ENCODE results near the gene GADL1.

GADL1 gene

DNA sequence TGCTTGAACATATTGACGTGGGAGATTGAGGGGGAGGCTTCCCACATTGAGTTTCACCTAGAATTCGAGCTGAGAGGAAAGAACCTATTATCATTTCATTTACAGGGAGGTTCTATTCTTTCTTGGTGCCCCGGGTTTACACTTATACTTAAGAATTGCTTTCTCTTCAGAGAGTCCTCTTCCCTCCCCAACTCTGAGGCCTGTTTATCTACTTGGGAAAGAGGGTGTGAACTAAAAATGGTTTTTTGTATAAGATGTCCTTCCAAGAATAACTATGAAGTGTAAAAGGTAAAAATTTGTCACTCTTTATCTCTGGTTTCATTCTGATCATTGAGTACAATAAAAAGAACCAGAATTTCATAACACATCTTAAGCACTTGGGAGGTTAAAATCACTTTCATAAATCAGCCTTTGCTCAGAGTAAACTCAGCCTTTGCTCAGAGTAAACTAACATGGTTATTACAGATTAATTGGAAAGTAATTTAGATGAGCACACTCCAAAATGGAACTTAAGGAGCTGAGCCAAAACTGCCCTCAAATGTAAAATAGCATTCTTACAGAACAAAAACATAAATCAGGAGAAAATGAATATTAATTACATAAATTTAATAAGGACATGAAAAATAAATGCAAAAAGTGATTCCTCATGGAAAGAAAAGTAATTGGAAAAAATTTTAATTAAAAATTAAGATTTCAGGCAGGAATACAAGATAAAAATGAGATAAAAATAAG, 75.2 kb downstream of the GADL1 start:
- in situ Hi-C loops (cut with MboI; ENCODE audit: low sequenced_read_pairs), result no loop called here

DNA sequence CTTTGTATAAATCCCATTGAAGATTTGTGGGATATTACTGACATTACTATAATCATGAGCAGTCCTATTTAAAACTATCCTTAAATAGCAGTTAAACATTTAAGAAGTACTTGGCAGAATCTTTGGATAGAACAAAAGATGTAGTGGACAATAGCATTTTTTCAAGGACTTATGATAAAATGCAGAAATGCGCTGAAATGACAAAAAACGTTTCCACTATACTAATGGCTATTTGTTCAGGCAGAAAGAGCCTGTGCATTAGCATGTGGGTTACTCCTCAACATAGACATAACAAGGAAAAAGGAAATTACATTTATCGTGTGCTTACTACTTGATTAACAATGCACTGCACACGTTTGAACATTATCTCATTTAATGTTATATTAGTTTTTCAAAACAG, 80.7 kb downstream of the GADL1 start:
- in situ Hi-C loops (cut with MboI; ENCODE audit: low sequenced_read_pairs), result no loop called here

DNA sequence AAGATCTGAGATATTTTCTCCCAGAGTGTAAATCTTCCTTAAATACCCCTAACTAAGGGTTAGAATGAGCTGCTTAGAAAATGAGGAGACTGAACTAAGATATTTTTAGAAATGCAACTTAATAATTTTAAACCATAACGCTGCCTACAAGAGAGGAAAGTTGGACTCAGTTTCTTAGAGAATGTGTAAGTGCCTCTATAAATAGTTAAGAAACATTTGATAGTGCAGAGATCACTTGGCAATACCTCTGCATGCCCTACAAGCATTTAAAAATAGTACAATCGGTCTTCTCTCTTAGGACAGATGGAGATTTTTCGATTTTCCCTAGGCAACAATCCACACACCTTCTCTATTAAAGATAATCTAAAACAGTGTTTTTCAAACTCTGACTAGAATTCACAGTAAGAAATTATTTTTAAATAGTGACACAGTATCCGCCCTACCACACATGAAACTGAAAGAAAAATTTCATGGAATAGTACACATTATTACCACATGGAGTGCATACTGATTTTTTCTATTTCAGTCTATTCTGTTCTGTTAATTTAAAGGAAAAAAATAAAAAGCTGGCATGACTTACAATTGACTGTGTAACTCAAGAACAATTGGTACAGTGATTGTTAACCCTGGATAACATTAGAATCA, 83.2 kb downstream of the GADL1 start:
- in situ Hi-C loops (cut with MboI; ENCODE audit: low sequenced_read_pairs), result no loop called here

DNA sequence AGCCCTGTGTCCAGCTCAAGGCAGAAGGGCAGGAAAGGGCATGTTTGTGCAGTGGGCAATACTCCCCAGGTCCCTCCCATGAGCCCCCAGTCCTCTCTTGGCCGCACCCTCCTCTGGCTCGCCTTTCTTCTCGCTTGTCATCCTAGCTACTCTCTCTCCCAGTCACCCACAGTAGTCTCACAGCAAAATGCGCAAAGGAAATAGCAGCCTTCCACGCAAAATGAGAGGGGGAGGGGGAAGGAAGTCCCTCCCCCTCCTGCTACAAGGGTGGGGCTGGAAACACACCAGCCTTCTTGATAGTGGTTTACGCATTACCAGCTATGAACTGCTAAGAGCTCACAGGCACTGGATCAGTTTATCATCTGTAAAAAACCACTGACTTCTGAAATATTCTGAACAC, 83.8 kb downstream of the GADL1 start:
- in situ Hi-C loops (cut with MboI; ENCODE audit: low sequenced_read_pairs), result no loop called here

DNA sequence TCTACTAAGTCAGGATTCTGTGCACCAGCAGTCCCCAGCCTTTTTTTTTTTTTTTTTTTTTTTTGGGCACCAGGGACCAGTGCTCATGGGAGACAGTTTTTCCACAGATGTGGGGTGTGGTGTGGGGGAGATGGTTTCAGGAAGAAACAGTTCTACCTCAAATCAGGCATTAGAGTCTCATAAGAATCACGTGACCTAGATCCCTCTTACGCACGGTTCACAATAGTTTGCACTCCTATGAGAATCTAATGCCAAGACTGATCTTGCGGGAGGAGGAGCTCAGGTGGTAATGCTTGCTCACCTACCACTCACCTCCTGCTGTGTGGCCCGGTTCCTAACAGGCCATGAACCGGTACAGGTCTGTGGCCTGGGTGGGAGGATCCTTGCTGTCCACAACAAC, 88.8 kb downstream of the GADL1 start:
- in situ Hi-C loops (cut with MboI; ENCODE audit: low sequenced_read_pairs), result no loop called here

DNA sequence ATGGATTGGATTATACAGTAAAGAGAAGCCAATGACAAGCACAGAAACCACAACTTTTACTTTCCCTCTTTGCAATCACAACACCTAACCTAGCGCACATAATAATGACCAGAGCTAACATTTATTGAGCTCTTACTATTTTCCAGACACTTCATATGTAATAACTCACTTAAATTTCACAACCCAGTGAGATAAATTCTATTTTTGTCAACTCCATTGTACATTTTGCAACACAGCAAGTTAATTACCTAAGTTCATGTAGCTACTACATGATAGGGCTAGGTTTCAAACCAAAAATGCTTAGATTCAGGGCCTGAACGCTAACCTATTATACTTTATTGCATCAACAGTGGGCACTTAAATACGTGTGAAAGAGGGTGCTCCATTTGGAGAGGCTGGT, 89.5 kb downstream of the GADL1 start:
- in situ Hi-C loops (cut with MboI; ENCODE audit: low sequenced_read_pairs), result no loop called here

DNA sequence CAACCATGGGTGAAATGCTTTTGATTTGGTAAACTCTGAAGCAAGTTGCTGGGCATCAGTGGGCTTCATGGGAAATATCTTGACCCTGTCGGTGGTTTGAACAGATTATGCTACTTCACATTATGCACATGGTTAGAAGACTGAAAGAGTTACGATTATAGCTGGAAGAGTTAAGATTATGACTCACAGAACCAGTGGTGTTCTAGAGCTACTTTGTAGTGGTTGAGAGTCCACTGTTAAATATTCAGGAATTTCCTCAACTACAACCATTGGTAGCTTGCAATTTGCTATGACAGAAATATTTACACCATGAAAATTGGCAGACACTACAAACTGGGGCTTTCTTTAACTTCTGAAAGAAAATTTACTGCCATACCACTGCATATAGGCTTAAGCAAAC, 99.3 kb downstream of the GADL1 start:
- in situ Hi-C loops (cut with MboI; ENCODE audit: low sequenced_read_pairs), result no loop called here

DNA sequence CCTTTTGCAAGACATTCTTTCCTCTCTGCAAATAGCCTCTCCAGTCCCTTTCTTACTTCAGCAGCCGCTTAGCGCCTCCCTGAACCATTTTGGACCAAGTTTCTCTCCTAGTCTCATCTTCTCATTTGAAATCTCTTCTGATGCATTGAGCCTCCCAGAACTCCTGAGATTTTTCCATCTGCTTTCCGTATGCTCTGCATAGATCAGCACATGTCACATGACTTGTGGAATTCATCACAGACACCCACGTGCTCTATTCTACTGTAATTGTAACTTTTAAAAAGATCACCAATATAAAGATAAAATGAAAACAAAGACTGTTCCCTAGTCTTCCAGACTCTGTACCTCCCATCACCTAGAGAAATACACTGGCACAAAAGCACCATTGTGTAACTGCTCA, 100.7 kb downstream of the GADL1 start:
- in situ Hi-C loops (cut with MboI; ENCODE audit: low sequenced_read_pairs), result no loop called here

DNA sequence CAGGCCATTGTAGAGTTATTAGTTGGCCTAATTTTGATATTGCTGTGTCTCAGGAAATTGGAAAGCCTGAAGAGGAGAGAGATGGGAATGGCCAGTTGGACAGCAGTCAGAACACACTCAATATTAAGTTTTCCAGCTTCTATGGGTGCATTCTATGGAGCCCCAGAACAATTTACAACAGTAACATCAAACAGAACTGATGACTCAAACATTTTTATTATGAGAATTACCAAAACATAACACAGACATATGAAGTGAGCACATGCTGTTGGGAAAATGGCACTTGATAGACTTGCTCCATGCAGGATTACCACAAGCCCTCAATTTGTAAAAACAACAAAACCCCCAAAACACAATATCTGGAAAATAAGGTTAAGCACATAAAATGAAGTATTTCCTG, 104.3 kb downstream of the GADL1 start:
- in situ Hi-C loops (cut with MboI; ENCODE audit: low sequenced_read_pairs), result no loop called here

DNA sequence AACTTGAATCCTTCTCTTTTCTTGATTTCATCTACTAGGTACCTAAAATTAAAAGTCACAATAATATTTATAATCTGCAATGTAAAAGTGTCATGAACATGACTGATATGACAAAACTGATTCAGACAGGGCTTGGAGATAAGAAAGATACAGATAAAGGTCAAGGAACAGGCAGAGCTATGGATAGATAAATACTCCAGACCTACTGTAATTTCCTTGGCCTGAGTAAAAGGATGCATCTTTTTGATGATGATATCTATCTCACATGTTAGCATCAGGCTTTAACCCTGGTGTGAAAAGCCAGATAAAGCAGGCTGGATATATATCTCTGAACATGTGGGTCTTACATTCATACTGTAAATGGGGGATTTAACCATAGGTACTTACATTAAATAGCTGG, 108.1 kb downstream of the GADL1 start:
- in situ Hi-C loops (cut with MboI; ENCODE audit: low sequenced_read_pairs), result no loop called here

DNA sequence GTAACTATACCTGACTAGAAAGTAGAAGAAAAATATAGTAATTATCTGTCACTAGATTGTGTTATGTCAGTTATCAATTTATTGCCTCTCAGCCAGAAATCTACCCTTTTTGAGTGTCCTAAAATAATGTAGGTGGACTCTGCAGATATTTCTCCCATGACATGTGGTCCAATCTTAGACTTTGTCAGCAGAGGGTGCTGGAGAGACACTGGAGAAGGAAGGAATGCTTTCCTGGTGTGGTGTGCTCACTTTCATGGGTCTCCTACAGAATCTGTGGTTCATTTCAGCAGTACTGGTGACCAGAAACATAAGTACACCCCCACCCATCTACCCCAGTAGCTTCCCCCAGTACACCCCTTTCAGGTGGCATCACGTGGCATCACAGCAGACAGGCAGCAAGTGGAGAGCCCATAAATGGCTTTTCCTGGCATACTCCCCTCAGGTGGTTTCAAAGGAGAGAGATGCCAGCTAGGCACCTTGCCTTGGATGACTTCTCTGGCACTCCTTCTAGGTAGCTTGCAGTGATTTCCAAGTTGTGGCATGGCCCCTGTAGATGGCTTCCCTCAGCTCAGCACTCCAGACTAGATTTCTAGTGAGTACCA, 114.7 kb downstream of the GADL1 start:
- in situ Hi-C loops (cut with MboI; ENCODE audit: low sequenced_read_pairs), result no loop called here

DNA sequence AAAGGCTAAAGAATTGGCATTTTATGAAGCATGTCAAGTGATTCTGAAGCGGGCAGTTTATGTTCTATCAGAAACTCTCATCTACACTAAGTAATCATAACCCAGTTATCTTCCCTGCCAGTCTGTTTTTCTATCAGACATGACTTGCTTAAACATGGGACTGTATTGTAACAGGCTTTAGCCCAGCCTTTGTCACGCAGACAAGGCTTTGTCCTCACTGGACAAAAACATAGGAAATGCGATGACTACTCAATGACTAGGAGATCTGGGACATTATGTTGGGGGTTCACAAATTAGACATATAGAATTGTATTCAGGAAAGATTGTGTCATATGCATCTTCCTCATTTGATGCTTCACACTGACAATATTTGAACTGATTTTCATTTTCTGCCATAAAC, 115.5 kb downstream of the GADL1 start:
- in situ Hi-C loops (cut with MboI; ENCODE audit: low sequenced_read_pairs), result no loop called here

DNA sequence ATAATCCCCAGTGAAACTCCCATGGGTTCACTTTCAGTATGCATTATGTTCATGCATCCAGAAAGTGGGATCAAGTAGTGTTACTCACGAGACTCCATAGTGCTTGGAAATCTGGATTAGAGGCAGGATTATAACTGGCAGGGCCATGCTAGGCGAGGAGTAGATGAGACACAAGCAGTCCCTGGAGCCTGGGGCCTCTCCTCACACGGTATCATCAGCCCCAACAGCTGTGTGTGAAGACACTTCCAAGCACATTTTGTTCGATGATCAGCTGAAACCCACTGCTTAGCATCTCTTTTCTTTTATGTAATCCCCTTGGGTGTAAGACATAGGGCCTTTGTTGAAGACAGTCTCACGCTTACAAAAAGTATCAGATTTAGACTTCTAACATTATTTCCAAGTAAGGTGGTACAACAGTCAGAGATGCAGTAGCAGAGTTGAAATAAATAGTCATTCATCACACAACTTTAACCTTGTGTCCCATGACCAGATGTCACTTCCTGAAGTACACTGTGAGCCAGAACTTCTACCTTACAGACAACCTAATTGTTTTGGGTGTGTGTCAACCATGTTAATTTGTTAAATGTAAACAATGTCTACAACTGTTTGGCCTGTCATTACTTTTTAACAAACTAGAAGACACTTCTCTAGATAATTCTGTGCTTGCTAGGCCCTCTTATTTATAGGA, 116.9 kb downstream of the GADL1 start:
- in situ Hi-C loops (cut with MboI; ENCODE audit: low sequenced_read_pairs), result no loop called here

DNA sequence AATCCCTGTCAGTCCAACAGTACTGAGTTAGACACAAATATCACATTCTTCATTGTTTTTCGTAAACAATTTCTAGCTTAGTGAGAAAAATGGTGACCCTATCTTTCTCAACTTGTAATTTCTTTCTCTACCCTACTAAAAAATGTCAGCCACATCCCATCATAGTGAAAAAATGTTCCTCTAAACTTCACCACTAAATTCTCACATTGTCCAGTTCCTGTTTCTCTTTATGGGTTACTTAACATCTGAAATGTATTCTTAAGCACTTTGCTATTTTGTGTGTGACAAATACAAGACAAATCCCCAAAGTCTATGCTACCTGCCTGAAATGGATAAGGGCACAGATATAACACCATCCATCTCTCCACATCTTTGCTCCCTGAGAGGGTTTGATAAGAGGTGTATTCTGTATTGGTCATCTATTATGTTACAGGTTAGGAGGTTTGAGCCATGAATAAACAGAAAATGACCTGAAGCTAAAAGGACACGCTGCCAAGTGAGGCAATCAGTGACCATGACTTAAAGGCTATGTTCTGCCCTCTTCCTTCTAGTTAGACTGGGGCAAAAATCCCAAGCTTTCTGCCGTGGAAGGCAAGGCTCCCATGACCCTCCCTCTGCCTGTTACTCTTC, 118.2 kb downstream of the GADL1 start:
- in situ Hi-C loops (cut with MboI; ENCODE audit: low sequenced_read_pairs), result no loop called here

DNA sequence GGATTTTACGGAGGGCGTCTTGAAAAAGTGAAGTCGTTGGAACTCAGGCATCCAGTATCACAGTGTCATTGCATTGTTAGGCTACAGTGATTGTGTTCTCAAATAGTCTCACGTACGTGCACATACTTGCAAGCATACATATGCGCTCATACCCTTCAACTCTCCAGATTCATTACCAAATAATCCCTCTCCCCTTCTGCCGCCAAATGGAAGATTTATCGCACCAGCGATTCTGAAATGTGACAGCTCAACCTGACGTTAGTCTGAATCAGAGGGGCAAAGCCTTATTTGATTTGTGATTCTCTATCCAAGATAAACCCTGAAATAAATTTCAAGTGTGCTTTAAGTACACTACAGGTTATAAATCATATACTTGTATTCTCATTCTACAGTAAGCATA, 119.4 kb downstream of the GADL1 start:
- in situ Hi-C loops (cut with MboI; ENCODE audit: low sequenced_read_pairs), result no loop called here

DNA sequence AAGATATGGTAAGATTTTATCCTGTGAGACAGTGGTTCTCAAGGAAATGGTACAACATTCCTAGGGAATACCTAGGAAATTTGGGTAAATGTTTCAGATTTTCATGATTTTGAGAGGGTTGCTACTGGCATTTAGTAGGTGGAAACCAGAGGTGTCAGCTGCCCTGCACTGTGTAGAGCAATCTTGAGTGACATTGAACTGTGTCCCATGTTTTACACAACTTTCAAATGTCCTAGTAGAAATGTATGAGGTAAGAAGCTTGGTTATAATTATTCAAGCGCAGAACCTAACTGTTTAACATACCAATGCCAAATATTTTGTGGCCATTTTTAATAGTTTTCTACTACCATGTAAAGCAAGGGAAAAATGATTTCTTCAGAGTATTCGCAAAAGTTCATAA, 120.4 kb downstream of the GADL1 start:
- in situ Hi-C loops (cut with MboI; ENCODE audit: low sequenced_read_pairs), result loop anchor here (25.0 kb wide), 2 partner anchors 737 to 988 kb away; no protein-coding TSS in a partner anchor

DNA sequence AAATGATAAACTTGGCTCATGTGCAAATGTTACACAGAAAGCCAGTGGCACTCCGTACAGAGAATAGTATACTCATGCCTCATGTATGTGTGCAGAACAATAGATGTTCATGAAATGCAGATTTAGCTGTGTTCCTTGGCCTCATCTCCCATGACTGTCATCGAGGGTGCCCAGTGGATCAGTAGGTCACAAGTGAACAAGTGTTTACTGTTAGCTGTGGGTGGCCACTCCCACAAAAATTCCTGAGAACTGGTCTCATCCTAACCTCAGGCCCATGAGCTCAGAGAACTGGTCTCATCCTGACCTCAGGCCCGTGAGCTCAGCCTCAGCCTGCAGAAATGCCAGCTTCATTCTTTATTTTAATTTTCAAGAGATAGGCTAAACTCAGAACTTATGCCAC, 124.1 kb downstream of the GADL1 start:
- in situ Hi-C loops (cut with MboI; ENCODE audit: low sequenced_read_pairs), result loop anchor here (25.0 kb wide), 2 partner anchors 733 to 992 kb away; no protein-coding TSS in a partner anchor

DNA sequence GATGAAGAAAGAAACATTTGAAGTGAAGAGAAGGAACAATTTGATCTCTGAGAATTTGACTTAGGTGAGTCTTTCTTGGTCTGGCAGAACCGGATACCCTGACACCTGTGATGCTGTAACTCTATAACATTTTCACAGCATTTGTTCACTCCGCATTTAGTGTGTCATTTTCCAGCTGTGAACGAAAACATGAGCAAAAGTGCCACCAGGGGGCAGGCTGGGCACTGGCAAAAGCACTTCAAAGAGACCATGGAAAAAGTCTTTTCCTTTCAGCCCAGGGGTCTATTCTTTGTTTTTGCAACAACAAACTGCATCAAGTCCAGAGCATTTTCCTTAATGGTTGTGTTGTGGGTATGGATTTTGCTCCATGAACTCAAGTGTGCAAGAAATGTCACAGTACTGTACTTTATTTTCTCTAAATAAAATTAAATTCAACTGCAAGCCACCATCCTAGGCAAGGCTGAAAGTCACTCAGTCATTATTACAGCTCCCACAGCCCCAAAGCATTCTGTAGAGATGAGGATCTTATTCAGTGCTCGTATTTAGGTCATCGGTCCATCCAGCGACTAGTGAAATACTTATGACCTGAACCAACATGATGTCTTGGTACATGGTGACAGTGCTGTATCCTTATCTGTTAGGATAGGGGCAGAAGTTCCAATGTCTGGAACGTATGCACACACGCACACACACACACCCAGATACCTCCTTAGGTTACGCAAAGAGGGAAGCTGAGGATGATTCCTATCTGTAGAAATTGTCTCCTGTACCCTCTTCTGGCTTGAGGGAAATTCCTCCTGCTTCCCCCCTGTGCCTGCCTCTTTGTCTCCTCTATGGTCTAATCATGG, 125.5 kb downstream of the GADL1 start:
- in situ Hi-C loops (cut with MboI; ENCODE audit: low sequenced_read_pairs), result loop anchor here (25.0 kb wide), 2 partner anchors 732 to 993 kb away; no protein-coding TSS in a partner anchor

DNA sequence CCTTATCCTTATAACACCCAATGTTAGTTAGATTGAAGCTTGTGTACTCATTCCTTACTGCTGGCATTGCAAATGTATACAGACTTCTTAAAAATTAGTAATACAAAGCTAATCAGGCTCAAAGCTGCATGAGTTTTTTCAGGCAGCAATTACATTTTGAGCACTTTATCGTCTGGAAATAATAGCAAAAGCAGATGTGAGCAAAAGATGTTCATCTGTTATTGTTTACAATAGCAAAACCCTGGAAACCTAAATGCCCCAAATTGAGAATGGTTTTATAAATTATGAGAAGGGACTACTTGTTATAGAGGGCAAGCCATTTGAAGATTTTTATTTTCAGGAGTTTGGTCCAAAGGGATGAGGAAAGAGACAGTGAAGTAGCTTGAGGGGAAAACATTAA, 126.4 kb downstream of the GADL1 start:
- in situ Hi-C loops (cut with MboI; ENCODE audit: low sequenced_read_pairs), result loop anchor here (25.0 kb wide), 2 partner anchors 731 to 994 kb away; no protein-coding TSS in a partner anchor

DNA sequence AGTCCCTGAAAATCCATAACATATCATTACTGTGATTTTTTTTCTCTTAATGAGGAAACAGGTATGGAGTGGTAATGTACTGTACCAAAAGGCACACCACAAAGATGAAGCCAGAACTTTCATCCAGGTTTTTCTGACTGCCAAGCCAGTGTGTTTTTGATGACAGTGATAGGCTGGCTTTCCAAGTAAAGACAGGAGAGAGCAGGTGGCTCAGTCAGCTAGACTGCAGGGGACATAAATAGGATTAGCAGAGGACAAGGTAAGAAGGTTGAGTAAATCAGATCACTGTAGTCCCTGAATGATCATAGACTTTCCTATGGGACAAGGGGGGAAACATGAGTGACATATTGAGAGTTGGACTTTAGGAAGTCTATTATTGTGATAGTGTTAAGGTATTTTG, 127.9 kb downstream of the GADL1 start:
- in situ Hi-C loops (cut with MboI; ENCODE audit: low sequenced_read_pairs), result loop anchor here (25.0 kb wide), 2 partner anchors 729 to 996 kb away; no protein-coding TSS in a partner anchor
